T-helper 22 cell (primary cell): ENCODE measurements around the gene WDR87.
"Not testable (repeated sequence)": the region's sequence is repeated elsewhere in the genome, so short reads cannot be mapped to it uniquely, and the experiment has no call there.

Source experiments
- DNase-seq: peaks from one replicate; pipeline ENCODE4 v3.0.0-alpha.2; 2020; ENCODE audit warnings: low read depth

The WDR87 gene

GRCh38 chr19:37877147-37877546 lies 29.2 kb downstream of the WDR87 start:
- no peak for DNase-seq

DNA sequence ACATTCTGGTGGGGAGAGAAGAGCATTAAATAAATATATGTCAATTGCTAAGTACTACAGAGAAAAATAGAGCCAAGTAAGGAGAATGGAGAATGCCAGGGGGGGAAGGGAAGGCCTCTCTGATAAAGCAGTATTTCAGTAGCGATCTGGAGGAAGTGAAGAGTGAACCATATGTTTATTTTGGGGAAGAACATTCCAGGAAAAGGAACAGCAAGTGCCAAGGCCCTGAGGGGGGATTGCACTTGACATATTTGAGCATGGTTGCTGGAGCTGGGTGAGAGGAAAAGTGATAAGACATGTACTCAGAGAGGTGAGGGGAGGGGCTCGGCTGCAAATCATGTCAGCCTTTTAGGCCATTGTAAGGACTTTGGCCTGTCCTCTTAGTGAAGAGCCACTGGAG lies 30.4 kb downstream of the WDR87 start:
- DNase-seq, result no peak

DNA sequence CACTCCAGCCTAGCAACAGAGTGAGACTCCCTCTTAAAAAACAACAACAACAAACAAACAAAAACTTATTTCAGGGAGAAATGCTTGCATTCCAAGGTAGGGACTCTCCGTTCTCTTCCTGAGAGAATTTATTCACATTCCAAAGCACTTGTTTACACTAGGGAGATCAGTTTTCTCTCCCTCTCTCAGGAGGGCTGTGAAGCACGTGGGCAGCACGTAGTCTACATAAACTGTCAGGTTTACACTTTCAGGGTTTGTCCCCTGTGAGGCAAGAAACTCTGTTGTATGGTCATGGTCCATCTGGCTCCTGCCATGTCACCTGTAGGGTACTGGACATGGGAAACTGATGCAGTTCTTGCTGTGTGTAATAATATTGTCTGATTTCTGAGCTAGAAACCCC lies 31.6 kb downstream of the WDR87 start:
- DNase-seq, result no peak

GRCh38 chr19:37872383-37872782 lies 34.0 kb downstream of the WDR87 start:
- no peak for DNase-seq

DNA sequence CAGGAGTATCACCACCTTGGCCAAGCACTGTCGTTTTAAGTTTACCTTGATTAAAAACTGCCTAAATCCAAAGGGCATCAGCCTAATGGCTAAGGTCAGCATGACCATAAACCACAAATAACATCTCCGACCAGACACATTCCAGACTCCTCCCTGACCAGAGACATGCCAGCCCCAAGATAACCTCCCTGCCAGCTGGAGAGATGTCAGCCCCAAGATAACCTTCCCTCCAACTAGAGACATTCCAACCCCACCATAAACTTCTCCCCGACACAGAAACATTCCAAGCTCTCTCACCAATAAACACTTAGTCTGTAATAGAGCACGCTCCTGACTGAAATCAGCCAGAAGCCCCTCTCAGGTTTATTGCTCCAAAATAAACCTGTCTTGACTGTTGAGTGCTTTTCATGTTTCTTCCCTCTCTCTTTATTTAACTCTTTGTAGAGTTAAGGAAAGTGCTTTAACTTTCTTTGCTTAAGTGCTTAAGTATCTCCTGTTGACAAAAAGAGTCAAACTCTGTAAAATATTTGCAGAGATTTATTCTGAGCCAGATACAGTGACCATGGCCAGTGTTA lies 36.5 kb downstream of the WDR87 start:
- no peak for DNase-seq

DNA sequence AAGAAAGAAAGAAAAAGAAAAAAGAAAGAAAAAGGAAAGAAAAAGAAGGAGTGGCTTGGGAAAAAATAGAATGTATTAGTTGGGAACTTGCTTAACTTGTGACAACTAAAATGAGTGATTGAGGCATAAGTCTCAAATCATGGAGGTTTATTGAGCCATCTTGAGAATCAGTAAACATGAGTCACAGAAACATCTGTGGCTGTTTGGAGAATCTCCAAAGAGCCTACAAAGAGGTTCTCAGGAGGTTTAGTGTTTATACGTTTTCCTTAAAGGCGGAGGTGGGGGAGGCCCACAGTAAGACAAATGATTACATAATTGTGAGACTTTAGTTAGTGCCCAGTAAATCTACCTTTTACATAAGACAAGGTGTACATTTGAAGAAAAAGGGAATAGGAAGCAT lies 38.6 kb downstream of the WDR87 start:
- DNase-seq, result no peak

GRCh38 chr19:37865930-37866329 lies 40.5 kb downstream of the WDR87 start:
- DNase-seq, result not testable (repeated sequence)

GRCh38 chr19:37864501-37864900 lies 41.9 kb downstream of the WDR87 start:
- no peak for DNase-seq

GRCh38 chr19:37855098-37855497 lies 51.3 kb downstream of the WDR87 start:
- DNase-seq, result no peak

GRCh38 chr19:37845932-37846331 lies 60.5 kb downstream of the WDR87 start:
- DNase-seq, result no peak
